Sigmoid colon (tissue), 4 donors: ENCODE results near the gene PTH1R.

Experiments used
- CTCF ChIP-seq, 4 experiments: fragments of 450-650 bp in 3 of 4; fragments of 200-600 bp in 1 of 4; IDR thresholded peaks; one replicate each; pipeline ENCODE4 v1.5.1; 2016 to 2019; ENCODE audit warnings: antibody characterized with exemption in 4 of 4, mild to moderate bottlenecking in 3 of 4, moderate library complexity in 2 of 4
- EP300 ChIP-seq, 4 donors: sonication (generic); formaldehyde crosslinking; IDR thresholded peaks; one replicate each; pipeline ENCODE4 v1.6.1; 2017; ENCODE audit warnings: antibody characterized with exemption in 4 of 4
- POLR2A ChIP-seq, 2 donors: fragments of 450-650 bp; IDR thresholded peaks; one replicate each; pipeline ENCODE4 v1.6.1; 2016; ENCODE audit warnings: antibody characterized with exemption in 2 of 2, mild to moderate bottlenecking in 2 of 2, moderate library complexity in 2 of 2
- POLR2AphosphoS5 ChIP-seq, 4 donors: sonication (generic); formaldehyde crosslinking; IDR thresholded peaks; one replicate each; pipeline ENCODE4 v1.6.1; 2017; ENCODE audit warnings: antibody characterized with exemption in 4 of 4

GRCh38 chr3:46924921-46925584 lies 47.5 kb downstream of the PTH1R start:
- TF ChIP-seq POLR2A (IDR thresholded peaks at IDR 0.05): no peak
- TF ChIP-seq CTCF (IDR thresholded peaks at IDR 0.05): no peak
- TF ChIP-seq EP300 (IDR thresholded peaks at IDR 0.05): no peak
- no peak for TF ChIP-seq POLR2AphosphoS5 (IDR thresholded peaks at IDR 0.05)
